ENCODE results near the gene GOLGA8K. TPM values are rescaled to one million over a fixed set of nuclear protein-coding genes. Genes with fewer than 3 reads are reported as not detected.
"Not testable (repeated sequence)": the region's sequence is repeated elsewhere in the genome, so short reads cannot be mapped to it uniquely, and the experiment has no call there.

The GOLGA8K gene
- total and polyA plus RNA-seq, 4 donors = 0.08 to 0.09 TPM; not detected in 2

DNA sequence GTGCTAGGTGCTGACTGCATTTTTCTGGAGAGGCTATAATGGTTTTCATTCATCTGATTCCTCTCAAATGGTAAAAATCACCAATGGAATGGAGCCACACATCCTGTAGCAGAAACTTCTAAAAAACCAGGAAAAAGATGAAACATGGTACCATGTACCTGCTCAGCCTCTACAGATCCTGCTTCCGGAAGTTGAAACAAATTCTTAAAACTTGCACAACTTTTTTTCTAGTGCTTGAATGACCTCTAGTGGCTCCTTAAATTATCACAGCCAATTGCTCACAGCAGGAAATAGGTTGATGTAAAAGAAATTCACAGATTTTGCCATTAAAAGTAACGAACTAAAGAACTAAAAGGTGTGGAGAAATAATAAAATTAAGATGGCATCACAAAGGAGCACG is 4.8 kb upstream of the GOLGA8K start:
- 0% methylated on average over 2 of the region's 3 CpGs for WGBS
- not testable (repeated sequence) for H3K9me3 ChIP-seq (ENCODE audit: control insufficient read depth in 4 of 4, low read length in 3 of 4); H3K4me1 ChIP-seq (ENCODE audit: control insufficient read depth in 4 of 4, insufficient read depth in 4 of 4, low read length in 3 of 4); H3K9ac ChIP-seq (ENCODE audit: low read depth in 1 of 2, low read length in 2 of 2); DNase-seq (ENCODE audit: low spot score); H3K27me3 ChIP-seq (ENCODE audit: control insufficient read depth in 4 of 4, insufficient read depth in 4 of 4, low read length in 3 of 4); H3K27ac ChIP-seq (ENCODE audit: low read depth in 1 of 2, low read length in 2 of 2); H3K36me3 ChIP-seq (ENCODE audit: control insufficient read depth in 4 of 4, insufficient read depth in 3 of 4, low read depth in 1 of 4, low read length in 3 of 4); H3K4me3 ChIP-seq (ENCODE audit: low read depth in 1 of 3, low read length in 3 of 3)
- TF ChIP-seq RAD21 (IDR thresholded peaks at IDR 0.05) = peak; percentile 9 to 46
- TF ChIP-seq, protein P1, sequence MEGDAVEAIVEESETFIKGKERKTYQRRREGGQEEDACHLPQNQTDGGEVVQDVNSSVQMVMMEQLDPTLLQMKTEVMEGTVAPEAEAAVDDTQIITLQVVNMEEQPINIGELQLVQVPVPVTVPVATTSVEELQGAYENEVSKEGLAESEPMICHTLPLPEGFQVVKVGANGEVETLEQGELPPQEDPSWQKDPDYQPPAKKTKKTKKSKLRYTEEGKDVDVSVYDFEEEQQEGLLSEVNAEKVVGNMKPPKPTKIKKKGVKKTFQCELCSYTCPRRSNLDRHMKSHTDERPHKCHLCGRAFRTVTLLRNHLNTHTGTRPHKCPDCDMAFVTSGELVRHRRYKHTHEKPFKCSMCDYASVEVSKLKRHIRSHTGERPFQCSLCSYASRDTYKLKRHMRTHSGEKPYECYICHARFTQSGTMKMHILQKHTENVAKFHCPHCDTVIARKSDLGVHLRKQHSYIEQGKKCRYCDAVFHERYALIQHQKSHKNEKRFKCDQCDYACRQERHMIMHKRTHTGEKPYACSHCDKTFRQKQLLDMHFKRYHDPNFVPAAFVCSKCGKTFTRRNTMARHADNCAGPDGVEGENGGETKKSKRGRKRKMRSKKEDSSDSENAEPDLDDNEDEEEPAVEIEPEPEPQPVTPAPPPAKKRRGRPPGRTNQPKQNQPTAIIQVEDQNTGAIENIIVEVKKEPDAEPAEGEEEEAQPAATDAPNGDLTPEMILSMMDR (IDR thresholded peaks at IDR 0.05; ENCODE audit: low read depth, low read length, missing input control) = peak; percentile 14

GRCh38 chr15:32396522-32396921 is 6.6 kb downstream of the GOLGA8K start:
- not testable (repeated sequence) for H3K27me3 ChIP-seq (ENCODE audit: control insufficient read depth in 4 of 4, insufficient read depth in 4 of 4, low read length in 3 of 4); H3K36me3 ChIP-seq (ENCODE audit: control insufficient read depth in 4 of 4, insufficient read depth in 3 of 4, low read depth in 1 of 4, low read length in 3 of 4); H3K27ac ChIP-seq (ENCODE audit: low read depth in 1 of 2, low read length in 2 of 2); H3K9me3 ChIP-seq (ENCODE audit: control insufficient read depth in 4 of 4, low read length in 3 of 4); DNase-seq (ENCODE audit: low spot score); H3K4me1 ChIP-seq (ENCODE audit: control insufficient read depth in 4 of 4, insufficient read depth in 4 of 4, low read length in 3 of 4); H3K4me3 ChIP-seq (ENCODE audit: low read depth in 1 of 3, low read length in 3 of 3); H3K9ac ChIP-seq (ENCODE audit: low read depth in 1 of 2, low read length in 2 of 2)
- 69% methylated on average over 3 of the region's 8 CpGs for WGBS

- not testable (repeated sequence) for H3K9ac ChIP-seq (ENCODE audit: low read depth in 1 of 2, low read length in 2 of 2); DNase-seq (ENCODE audit: low spot score); H3K4me3 ChIP-seq (ENCODE audit: low read depth in 1 of 3, low read length in 3 of 3); H3K27ac ChIP-seq (ENCODE audit: low read depth in 1 of 2, low read length in 2 of 2); H3K4me1 ChIP-seq (ENCODE audit: control insufficient read depth in 4 of 4, insufficient read depth in 4 of 4, low read length in 3 of 4); H3K9me3 ChIP-seq (ENCODE audit: control insufficient read depth in 4 of 4, low read length in 3 of 4); H3K27me3 ChIP-seq (ENCODE audit: control insufficient read depth in 4 of 4, insufficient read depth in 4 of 4, low read length in 3 of 4); H3K36me3 ChIP-seq (ENCODE audit: control insufficient read depth in 4 of 4, insufficient read depth in 3 of 4, low read depth in 1 of 4, low read length in 3 of 4)
- 44% methylated on average over 3 of the region's 5 CpGs for WGBS
These were observed 8.3 kb downstream of the GOLGA8K start for GRCh38 chr15:32394745-32395144.

DNA sequence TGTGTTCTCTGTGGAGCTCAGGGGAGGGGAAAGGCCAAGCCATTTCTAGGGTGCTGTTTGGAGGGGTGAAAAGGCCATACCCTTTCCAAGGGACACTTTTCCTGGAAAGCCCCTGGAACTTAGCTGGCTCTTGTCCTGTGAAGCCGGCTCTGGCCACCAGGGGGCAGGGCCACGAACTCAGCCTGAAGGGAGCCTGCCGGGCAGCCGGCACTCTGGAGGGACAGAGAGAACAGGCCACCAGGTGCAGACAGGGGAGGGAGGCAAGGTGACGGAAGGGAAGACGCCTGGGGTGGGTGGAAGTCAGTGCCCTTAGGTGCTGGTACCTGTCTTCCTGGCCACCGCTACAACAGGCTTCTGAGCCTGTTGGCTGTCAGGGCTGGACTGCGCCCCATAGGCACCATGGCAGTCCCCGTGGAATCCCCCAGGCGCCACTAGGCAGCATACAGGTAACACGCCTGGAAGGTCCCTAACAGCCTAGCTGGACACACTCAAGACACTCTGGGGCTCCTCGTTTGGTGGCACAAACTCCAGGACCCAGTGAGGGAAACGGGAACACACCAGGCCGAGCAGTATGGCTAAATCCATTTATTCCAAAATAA is 14.9 kb downstream of the GOLGA8K start:
- H3K9ac ChIP-seq (ENCODE audit: low read depth in 1 of 2, low read length in 2 of 2); H3K36me3 ChIP-seq (ENCODE audit: control insufficient read depth in 4 of 4, insufficient read depth in 3 of 4, low read depth in 1 of 4, low read length in 3 of 4); H3K27me3 ChIP-seq (ENCODE audit: control insufficient read depth in 4 of 4, insufficient read depth in 4 of 4, low read length in 3 of 4); DNase-seq (ENCODE audit: low spot score); H3K4me1 ChIP-seq (ENCODE audit: control insufficient read depth in 4 of 4, insufficient read depth in 4 of 4, low read length in 3 of 4); H3K27ac ChIP-seq (ENCODE audit: low read depth in 1 of 2, low read length in 2 of 2); H3K4me3 ChIP-seq (ENCODE audit: low read depth in 1 of 3, low read length in 3 of 3); H3K9me3 ChIP-seq (ENCODE audit: control insufficient read depth in 4 of 4, low read length in 3 of 4): not testable (repeated sequence)
- WGBS = 71% methylated on average over 2 of the region's 14 CpGs

- H3K36me3 ChIP-seq (ENCODE audit: control insufficient read depth in 4 of 4, insufficient read depth in 3 of 4, low read depth in 1 of 4, low read length in 3 of 4); DNase-seq (ENCODE audit: low spot score); H3K4me1 ChIP-seq (ENCODE audit: control insufficient read depth in 4 of 4, insufficient read depth in 4 of 4, low read length in 3 of 4); H3K27ac ChIP-seq (ENCODE audit: low read depth in 1 of 2, low read length in 2 of 2); H3K27me3 ChIP-seq (ENCODE audit: control insufficient read depth in 4 of 4, insufficient read depth in 4 of 4, low read length in 3 of 4); H3K9ac ChIP-seq (ENCODE audit: low read depth in 1 of 2, low read length in 2 of 2); H3K9me3 ChIP-seq (ENCODE audit: control insufficient read depth in 4 of 4, low read length in 3 of 4); H3K4me3 ChIP-seq (ENCODE audit: low read depth in 1 of 3, low read length in 3 of 3): not testable (repeated sequence)
- 82% methylated on average over 6 of the region's 13 CpGs for WGBS
These were observed 17.1 kb downstream of the GOLGA8K start for GRCh38 chr15:32385823-32386495.

DNA sequence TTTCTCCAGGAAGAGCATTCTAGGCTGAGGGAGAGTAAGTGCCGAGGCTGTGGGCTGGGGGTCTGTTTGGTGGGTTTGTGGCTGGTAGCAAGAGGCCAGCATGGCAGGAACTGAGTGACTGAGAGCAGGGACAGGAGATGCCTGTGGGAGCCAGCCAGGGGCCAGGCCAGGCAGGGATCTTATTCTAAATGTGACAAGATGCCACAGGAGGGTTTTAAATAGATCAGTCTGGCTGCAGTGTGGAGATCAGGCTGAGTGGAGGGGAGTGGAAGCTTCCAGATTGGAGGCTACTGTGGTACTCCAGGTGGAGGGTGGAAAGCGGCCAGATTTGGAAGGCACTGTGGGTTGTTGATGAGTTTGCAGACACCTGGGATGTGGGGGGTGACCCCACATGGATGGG is 28.9 kb downstream of the GOLGA8K start:
- WGBS = 72% methylated on average over 1 of the region's 2 CpGs
- H3K4me3 ChIP-seq (ENCODE audit: low read depth in 1 of 3, low read length in 3 of 3); DNase-seq (ENCODE audit: low spot score); H3K4me1 ChIP-seq (ENCODE audit: control insufficient read depth in 4 of 4, insufficient read depth in 4 of 4, low read length in 3 of 4); H3K9ac ChIP-seq (ENCODE audit: low read depth in 1 of 2, low read length in 2 of 2); H3K9me3 ChIP-seq (ENCODE audit: control insufficient read depth in 4 of 4, low read length in 3 of 4); H3K36me3 ChIP-seq (ENCODE audit: control insufficient read depth in 4 of 4, insufficient read depth in 3 of 4, low read depth in 1 of 4, low read length in 3 of 4); H3K27me3 ChIP-seq (ENCODE audit: control insufficient read depth in 4 of 4, insufficient read depth in 4 of 4, low read length in 3 of 4); H3K27ac ChIP-seq (ENCODE audit: low read depth in 1 of 2, low read length in 2 of 2): not testable (repeated sequence)

DNA sequence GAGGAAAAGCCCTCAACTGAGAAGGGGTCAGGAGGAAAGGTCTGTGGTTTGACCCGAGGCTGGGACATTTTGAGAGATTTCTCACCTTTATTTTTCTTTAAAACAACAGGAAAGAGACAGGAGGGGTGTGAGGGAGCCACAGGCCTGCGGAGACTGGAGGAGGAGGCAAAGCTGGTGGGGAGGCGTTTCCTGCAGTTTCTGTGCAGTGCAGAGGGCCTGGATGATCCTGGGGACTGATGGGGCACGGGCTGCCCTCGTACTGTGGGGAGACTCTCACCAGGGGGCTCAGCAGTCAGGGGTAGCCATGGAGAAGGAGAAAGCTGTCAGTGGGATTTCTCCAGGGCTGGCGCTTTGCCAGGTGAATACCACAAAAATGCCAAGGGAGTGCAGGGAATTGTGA is 29.4 kb downstream of the GOLGA8K start:
- WGBS = 43% methylated on average over 1 of the region's 6 CpGs
- not testable (repeated sequence) for H3K27me3 ChIP-seq (ENCODE audit: control insufficient read depth in 4 of 4, insufficient read depth in 4 of 4, low read length in 3 of 4); H3K4me1 ChIP-seq (ENCODE audit: control insufficient read depth in 4 of 4, insufficient read depth in 4 of 4, low read length in 3 of 4); H3K27ac ChIP-seq (ENCODE audit: low read depth in 1 of 2, low read length in 2 of 2); H3K4me3 ChIP-seq (ENCODE audit: low read depth in 1 of 3, low read length in 3 of 3); DNase-seq (ENCODE audit: low spot score); H3K9me3 ChIP-seq (ENCODE audit: control insufficient read depth in 4 of 4, low read length in 3 of 4); H3K9ac ChIP-seq (ENCODE audit: low read depth in 1 of 2, low read length in 2 of 2); H3K36me3 ChIP-seq (ENCODE audit: control insufficient read depth in 4 of 4, insufficient read depth in 3 of 4, low read depth in 1 of 4, low read length in 3 of 4)

GRCh38 chr15:32372075-32372474 is 31.0 kb downstream of the GOLGA8K start:
- H3K9ac ChIP-seq (ENCODE audit: low read depth in 1 of 2, low read length in 2 of 2); H3K27me3 ChIP-seq (ENCODE audit: control insufficient read depth in 4 of 4, insufficient read depth in 4 of 4, low read length in 3 of 4); H3K9me3 ChIP-seq (ENCODE audit: control insufficient read depth in 4 of 4, low read length in 3 of 4); H3K36me3 ChIP-seq (ENCODE audit: control insufficient read depth in 4 of 4, insufficient read depth in 3 of 4, low read depth in 1 of 4, low read length in 3 of 4); H3K27ac ChIP-seq (ENCODE audit: low read depth in 1 of 2, low read length in 2 of 2); H3K4me1 ChIP-seq (ENCODE audit: control insufficient read depth in 4 of 4, insufficient read depth in 4 of 4, low read length in 3 of 4); DNase-seq (ENCODE audit: low spot score); H3K4me3 ChIP-seq (ENCODE audit: low read depth in 1 of 3, low read length in 3 of 3): not testable (repeated sequence)
- WGBS = 94% methylated on average over 3 of the region's 5 CpGs
